NK-92 (cell line): ENCODE measurements around the gene C1R.

Source experiments
- DNase-seq: peaks from one replicate; lab custom pipeline; 2025; ENCODE audit not compliant: unreplicated experiment; lab: John Stamatoyannopoulos, UW

Gene C1R

GRCh38 chr12:7100239-7100638, 8.0 kb upstream of the C1R start:
- DNase-seq = no peak

- DNase-seq = no peak
Measured at GRCh38 chr12:7099290-7099996, 7.2 kb upstream of the C1R start.

GRCh38 chr12:7096979-7097378, 4.7 kb upstream of the C1R start:
- no peak for DNase-seq

- DNase-seq = no peak
Measured at GRCh38 chr12:7096006-7096932, 4.0 kb upstream of the C1R start.

- DNase-seq = no peak
Measured at GRCh38 chr12:7093892-7094291, 1.6 kb upstream of the C1R start.

- no peak for DNase-seq
Measured at GRCh38 chr12:7093486-7093885, 1.2 kb upstream of the C1R start.

- DNase-seq = no peak
Measured at GRCh38 chr12:7092986-7093460, 778 bp upstream of the C1R start.

GRCh38 chr12:7091660-7092228, 501 bp downstream of the C1R start:
- DNase-seq = no peak

- DNase-seq = no peak
Measured at GRCh38 chr12:7091171-7091570, 1.1 kb downstream of the C1R start.

GRCh38 chr12:7090222-7090998, 1.8 kb downstream of the C1R start:
- no peak for DNase-seq

- DNase-seq = no peak
Measured at GRCh38 chr12:7089196-7089871, 2.9 kb downstream of the C1R start.

- DNase-seq = no peak
Measured at GRCh38 chr12:7083125-7083524, 9.1 kb downstream of the C1R start.

- DNase-seq = no peak
Measured at GRCh38 chr12:7081037-7081436, 11.2 kb downstream of the C1R start.

- DNase-seq = no peak
Measured at GRCh38 chr12:7079826-7080125, 12.5 kb downstream of the C1R start.

- DNase-seq = no peak
Measured at GRCh38 chr12:7078163-7078562, 14.1 kb downstream of the C1R start.

- DNase-seq = no peak
Measured at GRCh38 chr12:7076493-7076892, 15.8 kb downstream of the C1R start.

GRCh38 chr12:7075939-7076338, 16.3 kb downstream of the C1R start:
- DNase-seq = no peak

- DNase-seq = no peak
Measured at GRCh38 chr12:7075518-7075917, 16.7 kb downstream of the C1R start.

- DNase-seq = no peak
Measured at GRCh38 chr12:7073946-7074345, 18.3 kb downstream of the C1R start.

- no peak for DNase-seq
Measured at GRCh38 chr12:7072554-7072953, 19.7 kb downstream of the C1R start.

- no peak for DNase-seq
Measured at GRCh38 chr12:7072035-7072434, 20.2 kb downstream of the C1R start.
